HCT116 (cell line): ENCODE data around the gene MRPL18. TPM values are rescaled to one million over a fixed set of nuclear protein-coding genes. Genes with fewer than 3 reads are reported as not detected.

Experiments used
- ATAC-seq: fragments of 200-7000 bp; cut with Tn5 transposase; 2 replicates; pipeline ENCODE4 v1.9.1; 2020; ENCODE audit warnings: mild to moderate bottlenecking, moderate library complexity
- BruUV-seq: library from RNA; stranded (reverse); fragments of 400-500 nt; replicated peaks from 2 replicates; lab custom pipeline; 2021; lab: Mats Ljungman, UMichigan
- CTCF ChIA-PET: fragments of 300-600 bp; sonication (Branson Sonifier 250); formaldehyde crosslinking; loops from one replicate; lab custom pipeline; 2021; ENCODE audit warnings: antibody characterized with exemption; lab: Charles Lee
- POLR2A ChIA-PET: fragments of 300-600, 350-600 bp; sonication (Branson Sonifier 250); formaldehyde crosslinking; loops from one replicate; lab custom pipeline; 2021; ENCODE audit warnings: antibody characterized with exemption; lab: Charles Lee
- RAD21 ChIA-PET, 2 experiments: fragments of 300-600 bp; sonication (Branson Sonifier 250); formaldehyde crosslinking; loops; one replicate each; lab custom pipeline; 2023; ENCODE audit warnings: low total read pairs in 2 of 2; ENCODE audit not compliant: uncharacterized antibody in 2 of 2, unreplicated experiment in 2 of 2, low non-redundant PET in 1 of 2; lab: Charles Lee
- DNase-seq: peaks from one replicate; pipeline ENCODE4 v3.0.0-alpha.2; 2010; ENCODE audit warnings: low read depth, low spot score
- H2AFZ ChIP-seq: fragments of 200-600 bp; shearing (Covaris generic), sonication (generic); 2 replicates; pipeline ENCODE4 v1.6.1; 2017; ENCODE audit warnings: low read depth, mixed run types, mixed read lengths, antibody characterized with exemption, low read length; ENCODE audit not compliant: poor library complexity, severe bottlenecking
- H3K27ac ChIP-seq: 2 replicates; pipeline ENCODE4 v1.5.1; 2012; ENCODE audit warnings: low read depth, low read length
- H3K27me3 ChIP-seq: fragments of 200-600 bp; sonication (generic); 2 replicates; pipeline ENCODE4 v1.6.1; 2016; ENCODE audit warnings: mixed run types, low read length, mixed read lengths; ENCODE audit not compliant: insufficient read depth
- H3K36me3 ChIP-seq, 2 experiments: fragments of 200-500 bp in 1 of 2; fragments of 200-600 bp in 1 of 2; sonication (Bioruptor generic) in 1 of 2; sonication (generic) in 1 of 2; 2 replicates each; pipeline versions ENCODE4 v1.5.1 to v1.6.1; 2014 to 2016; ENCODE audit warnings: low read length in 2 of 2, inconsistent platforms in 1 of 2, mixed read lengths in 1 of 2, mixed run types in 1 of 2; ENCODE audit not compliant: insufficient read depth in 2 of 2, control insufficient read depth in 1 of 2
- H3K4me1 ChIP-seq, 2 experiments: fragments of 200-600 bp in 1 of 2; sonication (generic) in 1 of 2; 2 replicates each; pipeline versions ENCODE4 v1.5.1 to v1.6.1; 2012 to 2017; ENCODE audit warnings: low read length in 2 of 2, inconsistent platforms in 1 of 2, mild to moderate bottlenecking in 1 of 2, mixed read lengths in 1 of 2, mixed run types in 1 of 2, moderate library complexity in 1 of 2; ENCODE audit not compliant: insufficient read depth in 2 of 2, control insufficient read depth in 1 of 2
- H3K4me2 ChIP-seq: fragments of 200-600 bp; sonication (generic); 2 replicates; pipeline ENCODE4 v1.6.1; 2017; ENCODE audit warnings: mixed run types, low read length, mixed read lengths
- H3K4me3 ChIP-seq, 2 experiments: fragments of 200-600 bp in 1 of 2; sonication (generic) in 1 of 2; replicated peaks in 1 of 2; 2 replicates each; pipeline ENCODE4 v1.5.1; 2011 to 2016; ENCODE audit warnings: low read length in 2 of 2, control low read depth in 1 of 2, low read depth in 1 of 2, mild to moderate bottlenecking in 1 of 2, mixed read lengths in 1 of 2, mixed run types in 1 of 2
- H3K79me2 ChIP-seq: fragments of 200-600 bp; sonication (generic); 2 replicates; pipeline ENCODE4 v1.6.1; 2017; ENCODE audit warnings: mild to moderate bottlenecking, mixed run types, low read length, moderate library complexity, mixed read lengths; ENCODE audit not compliant: insufficient read depth
- H3K9ac ChIP-seq: fragments of 200-600 bp; sonication (generic); 2 replicates; pipeline ENCODE4 v1.6.1; 2016; ENCODE audit warnings: low read length, mixed read lengths
- H3K9me2 ChIP-seq: fragments of 200-600 bp; sonication (generic), shearing (Covaris generic); 2 replicates; pipeline ENCODE4 v1.6.1; 2017; ENCODE audit warnings: mixed run types, mild to moderate bottlenecking, moderate library complexity; ENCODE audit not compliant: insufficient read depth
- H3K9me3 ChIP-seq, 2 experiments: fragments of 200-500 bp in 1 of 2; fragments of 200-600 bp in 1 of 2; sonication (Bioruptor generic) in 1 of 2; sonication (generic) in 1 of 2; 2 replicates each; pipeline ENCODE4 v1.6.1; 2014 to 2017; ENCODE audit warnings: low read length in 2 of 2, mixed read lengths in 2 of 2, inconsistent platforms in 1 of 2, low read depth in 1 of 2, mild to moderate bottlenecking in 1 of 2, mixed run types in 1 of 2, moderate library complexity in 1 of 2; ENCODE audit not compliant: control insufficient read depth in 1 of 2, insufficient read depth in 1 of 2
- H4K20me1 ChIP-seq: fragments of 200-600 bp; sonication (generic), shearing (Covaris generic); 2 replicates; pipeline ENCODE4 v1.6.1; 2017; ENCODE audit warnings: mixed run types, mild to moderate bottlenecking, moderate library complexity; ENCODE audit not compliant: insufficient read depth
- ELF1 ChIP-seq: IDR thresholded peaks from 2 replicates; pipeline ENCODE4 v1.6.1; 2012; ENCODE audit warnings: low read depth, borderline replicate concordance
- EZH2 ChIP-seq: fragments of 200-600 bp; sonication (generic); IDR thresholded peaks from 2 replicates; pipeline ENCODE4 v1.6.1; 2017; ENCODE audit warnings: antibody characterized with exemption, mixed run types
- EZH2phosphoT487 ChIP-seq: fragments of 200-600 bp; IDR thresholded peaks from 2 replicates; pipeline ENCODE4 v1.6.1; 2018; ENCODE audit warnings: antibody characterized with exemption, borderline replicate concordance
- POLR2A ChIP-seq: IDR thresholded peaks from 2 replicates; pipeline ENCODE4 v1.7.0; 2011; ENCODE audit warnings: borderline replicate concordance; ENCODE audit not compliant: insufficient read depth, insufficient read length; ENCODE audit errors: extremely low read depth
- POLR2AphosphoS5 ChIP-seq: IDR thresholded peaks from 2 replicates; pipeline ENCODE4 v1.6.1; 2011; ENCODE audit warnings: mild to moderate bottlenecking, low read depth, low read length, moderate library complexity
- RAD21 ChIP-seq: IDR thresholded peaks from 2 replicates; pipeline ENCODE4 v1.6.1; 2012; ENCODE audit warnings: low read depth, mild to moderate bottlenecking
- TCF7L2 ChIP-seq: IDR thresholded peaks from 2 replicates; pipeline ENCODE4 v1.7.0; 2011; ENCODE audit warnings: borderline replicate concordance, inconsistent platforms; ENCODE audit not compliant: insufficient read depth, insufficient read length; ENCODE audit errors: extremely low read depth
- ZFX ChIP-seq: fragments of 450-650 bp; IDR thresholded peaks from 2 replicates; pipeline ENCODE4 v1.6.1; 2017
- intact Hi-C: fragments of 100-400 bp; cut with micrococcal nuclease; formaldehyde crosslinking; loops from 2 replicates; pipeline ENCODE4 v1.10.0; 2022
- total RNA-seq: library from RNA; stranded (reverse); gene quantifications from one replicate; pipeline ENCODE4 v1.2.1, GENCODE V29; 2021; ENCODE audit not compliant: unreplicated experiment
- TF ChIP-seq, protein P1 (sequence below), 3 experiments: fragments of 200-600 bp in 1 of 3; sonication (generic) in 1 of 3; IDR thresholded peaks in 2 of 3; conservative IDR thresholded peaks in 1 of 3; 2 replicates each; pipeline ENCODE4 v1.5.1; 2012 to 2017; ENCODE audit warnings: low read depth in 2 of 3, low read length in 2 of 3, antibody characterized with exemption in 1 of 3, borderline replicate concordance in 1 of 3, control low read depth in 1 of 3, mild to moderate bottlenecking in 1 of 3, mixed read lengths in 1 of 3, mixed run types in 1 of 3, moderate library complexity in 1 of 3; ENCODE audit not compliant: insufficient read depth in 1 of 3
- TF ChIP-seq, protein P2 (sequence below): IDR thresholded peaks from 2 replicates; pipeline ENCODE4 v1.6.1; 2012; ENCODE audit warnings: low read depth

The MRPL18 gene
- total RNA-seq, 1 experiment from 2014 or later = 106 TPM

DNA sequence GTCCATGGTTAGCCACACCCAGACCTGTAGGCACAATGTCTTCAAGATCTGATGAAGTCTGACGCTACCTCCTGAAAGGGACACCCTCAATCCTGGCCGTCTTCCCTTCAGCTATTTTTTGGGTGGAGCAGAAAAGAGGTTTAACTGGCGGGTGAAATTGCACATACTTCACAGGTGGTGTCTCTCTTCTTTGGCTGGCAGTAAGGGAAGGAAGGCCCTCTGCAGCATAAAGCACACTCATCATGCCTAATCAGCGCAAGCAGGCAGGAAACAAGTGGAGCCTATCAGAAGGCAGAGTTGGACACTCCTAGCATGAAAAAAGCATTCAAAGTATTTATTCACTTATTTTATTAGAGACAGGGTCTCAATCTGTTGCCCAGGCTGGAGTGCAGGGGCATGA lies 42.7 kb downstream of the MRPL18 start:
- Histone ChIP-seq H3K4me2 (no peak overlapping the region), H3K9me2 (no peaks in the 10 kb centered on the region), H3K27ac (no peak overlapping the region), H3K27me3 (no peaks in the 10 kb centered on the region), H3K4me1 (peaks cover 0 to 5% of the 10 kb centered on the region in 2 experiments; a peak in 1 of 4 replicates), H3K9ac (no peak overlapping the region), H3K36me3 (no peaks in the 10 kb centered on the region), H3K79me2 (no peaks in the 10 kb centered on the region), H4K20me1 (no peaks in the 10 kb centered on the region), H3K4me3 (no peak overlapping the region), H3K9me3 (no peaks in the 10 kb centered on the region), H2AFZ (no peak overlapping the region)
- POLR2A ChIA-PET = no interaction called here
- CTCF ChIA-PET = interaction anchor here (1.3 kb wide), 1 partner anchor 20 kb away, joined by 3 read pairs; no protein-coding TSS in a partner anchor
- BruUV-seq = no TSS peak
- intact Hi-C loops = no loop called here
- RAD21 ChIA-PET = no interaction called here
- DNase-seq = no peak
- 0 out of 2 replicates have a peak, but pooled peaks have one; percentile 5 for TF ChIP-seq RAD21
- TF ChIP-seq, protein P1, sequence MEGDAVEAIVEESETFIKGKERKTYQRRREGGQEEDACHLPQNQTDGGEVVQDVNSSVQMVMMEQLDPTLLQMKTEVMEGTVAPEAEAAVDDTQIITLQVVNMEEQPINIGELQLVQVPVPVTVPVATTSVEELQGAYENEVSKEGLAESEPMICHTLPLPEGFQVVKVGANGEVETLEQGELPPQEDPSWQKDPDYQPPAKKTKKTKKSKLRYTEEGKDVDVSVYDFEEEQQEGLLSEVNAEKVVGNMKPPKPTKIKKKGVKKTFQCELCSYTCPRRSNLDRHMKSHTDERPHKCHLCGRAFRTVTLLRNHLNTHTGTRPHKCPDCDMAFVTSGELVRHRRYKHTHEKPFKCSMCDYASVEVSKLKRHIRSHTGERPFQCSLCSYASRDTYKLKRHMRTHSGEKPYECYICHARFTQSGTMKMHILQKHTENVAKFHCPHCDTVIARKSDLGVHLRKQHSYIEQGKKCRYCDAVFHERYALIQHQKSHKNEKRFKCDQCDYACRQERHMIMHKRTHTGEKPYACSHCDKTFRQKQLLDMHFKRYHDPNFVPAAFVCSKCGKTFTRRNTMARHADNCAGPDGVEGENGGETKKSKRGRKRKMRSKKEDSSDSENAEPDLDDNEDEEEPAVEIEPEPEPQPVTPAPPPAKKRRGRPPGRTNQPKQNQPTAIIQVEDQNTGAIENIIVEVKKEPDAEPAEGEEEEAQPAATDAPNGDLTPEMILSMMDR (IDR thresholded peaks at IDR 0.05 in 2 of 3, conservative IDR thresholded peaks at IDR 0.05 in 1 of 3; ENCODE audit: borderline replicate concordance in 1 of 3, insufficient read depth in 1 of 3, low read depth in 2 of 3, low read length in 2 of 3) = 0 out of 6 replicates have a peak, but pooled peaks of 1 of the 3 experiments have one; percentile 4
- TF ChIP-seq ZFX = no peak
- ATAC-seq = peak; percentile 79

DNA sequence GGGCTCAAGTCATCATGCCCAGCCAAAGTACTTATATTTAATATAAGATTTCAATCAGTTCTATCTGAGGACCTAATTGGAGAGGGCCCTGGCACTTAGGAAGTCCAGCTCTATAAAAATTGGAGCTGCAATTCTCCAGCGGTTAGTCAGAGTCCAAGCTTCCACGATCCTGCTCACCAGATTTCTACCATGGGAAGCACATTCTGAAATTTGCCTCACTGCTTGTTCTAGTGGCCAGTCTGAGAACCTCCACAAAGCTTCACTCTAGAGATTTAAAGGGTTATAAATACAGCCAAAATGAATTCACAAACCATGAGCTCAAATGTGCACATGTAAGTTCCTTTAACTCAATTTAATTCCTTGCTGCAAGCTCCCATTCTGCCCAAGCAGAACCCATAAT lies 43.3 kb downstream of the MRPL18 start:
- Histone ChIP-seq H3K9me3 (no peaks in the 10 kb centered on the region), H3K4me2 (no peak overlapping the region), H3K79me2 (no peaks in the 10 kb centered on the region), H3K27me3 (no peaks in the 10 kb centered on the region), H3K27ac (no peak overlapping the region), H3K36me3 (no peaks in the 10 kb centered on the region), H3K4me3 (no peak overlapping the region), H2AFZ (no peak overlapping the region), H3K9ac (no peak overlapping the region), H4K20me1 (no peaks in the 10 kb centered on the region), H3K4me1 (peaks cover 0 to 5% of the 10 kb centered on the region in 2 experiments; a peak in 1 of 4 replicates), H3K9me2 (no peaks in the 10 kb centered on the region)
- ChIA-PET POLR2A (no interaction called here), RAD21 (no interaction called here), CTCF (interaction anchor here (1.3 kb wide), 1 partner anchor 19 kb away, joined by 3 read pairs; no protein-coding TSS in a partner anchor)
- intact Hi-C loops = no loop called here
- ATAC-seq (no peak), DNase-seq (no peak)
- TF ChIP-seq ELF1 = no peak
- no peak for TF ChIP-seq EZH2phosphoT487
- TF ChIP-seq EZH2 = no peak
- TF ChIP-seq POLR2A = no peak
- no peak for TF ChIP-seq POLR2AphosphoS5
- TF ChIP-seq, protein P2, sequence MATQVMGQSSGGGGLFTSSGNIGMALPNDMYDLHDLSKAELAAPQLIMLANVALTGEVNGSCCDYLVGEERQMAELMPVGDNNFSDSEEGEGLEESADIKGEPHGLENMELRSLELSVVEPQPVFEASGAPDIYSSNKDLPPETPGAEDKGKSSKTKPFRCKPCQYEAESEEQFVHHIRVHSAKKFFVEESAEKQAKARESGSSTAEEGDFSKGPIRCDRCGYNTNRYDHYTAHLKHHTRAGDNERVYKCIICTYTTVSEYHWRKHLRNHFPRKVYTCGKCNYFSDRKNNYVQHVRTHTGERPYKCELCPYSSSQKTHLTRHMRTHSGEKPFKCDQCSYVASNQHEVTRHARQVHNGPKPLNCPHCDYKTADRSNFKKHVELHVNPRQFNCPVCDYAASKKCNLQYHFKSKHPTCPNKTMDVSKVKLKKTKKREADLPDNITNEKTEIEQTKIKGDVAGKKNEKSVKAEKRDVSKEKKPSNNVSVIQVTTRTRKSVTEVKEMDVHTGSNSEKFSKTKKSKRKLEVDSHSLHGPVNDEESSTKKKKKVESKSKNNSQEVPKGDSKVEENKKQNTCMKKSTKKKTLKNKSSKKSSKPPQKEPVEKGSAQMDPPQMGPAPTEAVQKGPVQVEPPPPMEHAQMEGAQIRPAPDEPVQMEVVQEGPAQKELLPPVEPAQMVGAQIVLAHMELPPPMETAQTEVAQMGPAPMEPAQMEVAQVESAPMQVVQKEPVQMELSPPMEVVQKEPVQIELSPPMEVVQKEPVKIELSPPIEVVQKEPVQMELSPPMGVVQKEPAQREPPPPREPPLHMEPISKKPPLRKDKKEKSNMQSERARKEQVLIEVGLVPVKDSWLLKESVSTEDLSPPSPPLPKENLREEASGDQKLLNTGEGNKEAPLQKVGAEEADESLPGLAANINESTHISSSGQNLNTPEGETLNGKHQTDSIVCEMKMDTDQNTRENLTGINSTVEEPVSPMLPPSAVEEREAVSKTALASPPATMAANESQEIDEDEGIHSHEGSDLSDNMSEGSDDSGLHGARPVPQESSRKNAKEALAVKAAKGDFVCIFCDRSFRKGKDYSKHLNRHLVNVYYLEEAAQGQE = no peak
- no peak for TF ChIP-seq TCF7L2
- TF ChIP-seq RAD21 = no peak
- no peak for TF ChIP-seq ZFX
- BruUV-seq = no TSS peak
